Erythroblast (primary cell): ENCODE measurements around the gene RNF111.

Experiments
- GATA1 ChIP-seq: IDR thresholded peaks from 2 replicates; pipeline ENCODE4 v1.6.1; 2011; ENCODE audit warnings: low read depth, mild to moderate bottlenecking, control low read depth, low read length, moderate library complexity
- POLR2A ChIP-seq: IDR thresholded peaks from 2 replicates; pipeline ENCODE4 v1.6.1; 2011; ENCODE audit warnings: mild to moderate bottlenecking, low read length

DNA sequence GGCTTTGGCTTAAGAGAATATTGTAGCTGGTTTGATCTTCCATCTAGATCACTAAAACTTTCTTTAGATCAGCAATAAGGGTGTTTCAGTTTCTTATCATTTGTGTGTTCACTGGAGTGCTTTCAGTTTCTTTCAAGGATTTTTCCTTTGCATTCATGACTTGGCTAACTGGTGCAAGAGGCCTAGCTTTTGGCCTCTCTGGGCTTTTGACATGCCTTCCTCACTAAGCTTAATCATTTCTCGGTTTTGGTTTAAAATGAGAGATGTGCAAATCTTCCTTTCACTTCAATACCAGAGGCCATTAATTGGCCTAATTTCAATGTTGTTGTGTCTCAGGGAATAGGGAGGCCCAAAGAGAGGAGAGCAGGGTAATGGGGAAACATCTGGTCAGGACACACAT is 87.1 kb downstream of the RNF111 start:
- TF ChIP-seq POLR2A = no peak
- TF ChIP-seq GATA1 = no peak
